SK-N-SH treated with all-trans-retinoic acid at 6 μM for 48 hours (cell line): Measurements from ENCODE around the gene OR2T11.
"Not testable (repeated sequence)": the region's sequence is repeated elsewhere in the genome, so short reads cannot be mapped to it uniquely, and the experiment has no call there.

Experiments used
- ATAC-seq: fragments of 200-7000 bp; cut with Tn5 transposase; 3 replicates; pipeline ENCODE4 v1.9.1; 2020; ENCODE audit warnings: mild to moderate bottlenecking, moderate library complexity
- ARNTL ChIP-seq: fragments of 450-650 bp; formaldehyde crosslinking; IDR thresholded peaks from 2 replicates; pipeline ENCODE4 v1.5.0; 2020; ENCODE audit warnings: low read depth, mild to moderate bottlenecking, moderate library complexity, borderline replicate concordance
- BACH2 ChIP-seq: fragments of 250-450 bp; sonication (Bioruptor Pico); IDR thresholded peaks from 2 replicates; pipeline ENCODE4 v1.9.0; 2021; ENCODE audit warnings: mild to moderate bottlenecking, borderline replicate concordance
- CSDC2 ChIP-seq: fragments of 250-450 bp; sonication (Bioruptor Pico); IDR thresholded peaks from 2 replicates; pipeline ENCODE4 v1.5.0; 2020; ENCODE audit warnings: mild to moderate bottlenecking, moderate library complexity
- ESRRG ChIP-seq: fragments of 250-450 bp; sonication (Bioruptor Pico); IDR thresholded peaks from 2 replicates; pipeline ENCODE4 v1.6.1; 2021; ENCODE audit warnings: mild to moderate bottlenecking
- GLIS3 ChIP-seq: fragments of 250-450 bp; sonication (Bioruptor Pico); IDR thresholded peaks from 2 replicates; pipeline ENCODE4 v1.5.0; 2020; ENCODE audit warnings: mild to moderate bottlenecking, moderate library complexity
- ISL1 ChIP-seq: fragments of 250-450 bp; sonication (Bioruptor Pico); IDR thresholded peaks from 2 replicates; pipeline ENCODE4 v2.1.2; 2022; ENCODE audit warnings: mild to moderate bottlenecking, moderate library complexity
- OSR1 ChIP-seq: fragments of 250-450 bp; sonication (Bioruptor Pico); IDR thresholded peaks from 2 replicates; pipeline ENCODE4 v1.8.0; 2022; ENCODE audit warnings: moderate library complexity, mild to moderate bottlenecking, inconsistent platforms
- PATZ1 ChIP-seq: fragments of 250-450 bp; sonication (Bioruptor Pico); IDR thresholded peaks from 2 replicates; pipeline ENCODE4 v1.8.0; 2020; ENCODE audit warnings: mild to moderate bottlenecking, moderate library complexity, borderline replicate concordance
- PPARA ChIP-seq: fragments of 250-450 bp; sonication (Bioruptor Pico); IDR thresholded peaks from 2 replicates; pipeline ENCODE4 v1.5.0; 2020; ENCODE audit warnings: mild to moderate bottlenecking, borderline replicate concordance
- RARB ChIP-seq: fragments of 250-450 bp; sonication (Bioruptor Pico); IDR thresholded peaks from 2 replicates; pipeline ENCODE4 v1.8.0; 2021; ENCODE audit warnings: mild to moderate bottlenecking, moderate library complexity
- SNAI2 ChIP-seq: fragments of 250-450 bp; sonication (Bioruptor Pico); IDR thresholded peaks from 2 replicates; pipeline ENCODE4 v1.5.0; 2020; ENCODE audit warnings: mild to moderate bottlenecking, moderate library complexity
- TCF4 ChIP-seq: fragments of 250-450 bp; sonication (Bioruptor Pico); IDR thresholded peaks from 2 replicates; pipeline ENCODE4 v1.8.0; 2021; ENCODE audit warnings: mild to moderate bottlenecking, moderate library complexity, borderline replicate concordance
- TSHZ2 ChIP-seq: fragments of 250-450 bp; sonication (Bioruptor Pico); IDR thresholded peaks from 2 replicates; pipeline ENCODE4 v1.5.0; 2020; ENCODE audit warnings: mild to moderate bottlenecking, moderate library complexity
- ZFP3 ChIP-seq: fragments of 250-450 bp; sonication (Bioruptor Pico); IDR thresholded peaks from 2 replicates; pipeline ENCODE4 v1.5.0; 2020; ENCODE audit warnings: mild to moderate bottlenecking, moderate library complexity
- ZFP30 ChIP-seq: fragments of 450-650 bp; formaldehyde crosslinking; IDR thresholded peaks from 2 replicates; pipeline ENCODE4 v1.5.0; 2022; ENCODE audit warnings: mild to moderate bottlenecking, moderate library complexity
- ZNF565 ChIP-seq: fragments of 450-650 bp; formaldehyde crosslinking; conservative IDR thresholded peaks from 2 replicates; pipeline ENCODE4 v1.5.0; 2020; ENCODE audit warnings: low read depth, mild to moderate bottlenecking, moderate library complexity
- ZNF70 ChIP-seq: fragments of 450-650 bp; formaldehyde crosslinking; IDR thresholded peaks from 2 replicates; pipeline ENCODE4 v1.5.0; 2020; ENCODE audit warnings: mild to moderate bottlenecking, moderate library complexity
- ZNF8 ChIP-seq: fragments of 450-650 bp; formaldehyde crosslinking; IDR thresholded peaks from 2 replicates; pipeline ENCODE4 v1.5.0; 2020; ENCODE audit warnings: mild to moderate bottlenecking, moderate library complexity
- TF ChIP-seq, protein P1 (sequence below): fragments of 250-450 bp; sonication (Bioruptor Pico); IDR thresholded peaks from 2 replicates; pipeline ENCODE4 v1.8.0; 2021; ENCODE audit warnings: low read depth, mild to moderate bottlenecking, moderate library complexity, borderline replicate concordance
- TF ChIP-seq, protein P2 (sequence below): fragments of 250-450 bp; sonication (Bioruptor Pico); IDR thresholded peaks from 2 replicates; pipeline ENCODE4 v1.5.1; 2021; ENCODE audit warnings: mild to moderate bottlenecking, moderate library complexity
- TF ChIP-seq, protein P3 (sequence below): fragments of 250-450 bp; sonication (Bioruptor Pico); IDR thresholded peaks from 2 replicates; pipeline ENCODE4 v1.5.1; 2020; ENCODE audit warnings: low read depth, mild to moderate bottlenecking, moderate library complexity

Gene OR2T11, protein sequence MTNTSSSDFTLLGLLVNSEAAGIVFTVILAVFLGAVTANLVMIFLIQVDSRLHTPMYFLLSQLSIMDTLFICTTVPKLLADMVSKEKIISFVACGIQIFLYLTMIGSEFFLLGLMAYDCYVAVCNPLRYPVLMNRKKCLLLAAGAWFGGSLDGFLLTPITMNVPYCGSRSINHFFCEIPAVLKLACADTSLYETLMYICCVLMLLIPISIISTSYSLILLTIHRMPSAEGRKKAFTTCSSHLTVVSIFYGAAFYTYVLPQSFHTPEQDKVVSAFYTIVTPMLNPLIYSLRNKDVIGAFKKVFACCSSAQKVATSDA

DNA sequence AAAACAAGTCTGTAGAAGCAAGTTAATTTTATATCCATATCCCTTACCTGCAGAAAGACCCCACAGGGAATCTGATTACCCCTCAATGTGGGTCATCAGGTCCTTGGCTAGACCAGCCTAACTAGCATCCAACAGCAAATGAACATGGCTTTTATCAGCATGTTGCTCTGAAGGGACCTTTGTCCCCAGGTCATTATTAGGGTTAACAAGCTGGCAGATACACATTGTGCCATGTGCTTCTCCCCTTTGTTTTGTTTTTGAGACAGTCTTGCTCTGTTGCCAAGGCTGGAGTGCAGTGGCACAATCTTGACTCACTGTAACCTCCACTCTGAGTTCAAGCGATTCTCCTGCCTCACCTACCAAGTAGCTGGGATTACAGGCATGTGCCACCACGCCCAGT lies at the start of gene OR2T11:
Gene OR2T11 (minus strand): TSS at position 101 of the 400 bp plus-strand sequence. CDS start 7,963 bp downstream, outside the sequence.
- ATAC-seq: not testable (repeated sequence)

GRCh38 chr1:248681651-248682050 lies 46.8 kb upstream of the OR2T11 start:
- ATAC-seq: no peak
- no peak for TF ChIP-seq BACH2 (CRISPR knock-in tag)
- TF ChIP-seq ESRRG: no peak
- no peak for TF ChIP-seq OSR1 (CRISPR knock-in tag)
- TF ChIP-seq, protein P1, sequence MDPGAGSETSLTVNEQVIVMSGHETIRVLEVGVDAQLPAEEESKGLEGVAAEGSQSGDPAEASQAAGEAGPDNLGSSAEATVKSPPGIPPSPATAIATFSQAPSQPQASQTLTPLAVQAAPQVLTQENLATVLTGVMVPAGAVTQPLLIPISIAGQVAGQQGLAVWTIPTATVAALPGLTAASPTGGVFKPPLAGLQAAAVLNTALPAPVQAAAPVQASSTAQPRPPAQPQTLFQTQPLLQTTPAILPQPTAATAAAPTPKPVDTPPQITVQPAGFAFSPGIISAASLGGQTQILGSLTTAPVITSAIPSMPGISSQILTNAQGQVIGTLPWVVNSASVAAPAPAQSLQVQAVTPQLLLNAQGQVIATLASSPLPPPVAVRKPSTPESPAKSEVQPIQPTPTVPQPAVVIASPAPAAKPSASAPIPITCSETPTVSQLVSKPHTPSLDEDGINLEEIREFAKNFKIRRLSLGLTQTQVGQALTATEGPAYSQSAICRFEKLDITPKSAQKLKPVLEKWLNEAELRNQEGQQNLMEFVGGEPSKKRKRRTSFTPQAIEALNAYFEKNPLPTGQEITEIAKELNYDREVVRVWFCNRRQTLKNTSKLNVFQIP (CRISPR knock-in tag): no peak
- TF ChIP-seq ZNF70 (CRISPR knock-in tag): no peak
- no peak for TF ChIP-seq ARNTL (CRISPR knock-in tag)
- no peak for TF ChIP-seq TSHZ2 (CRISPR knock-in tag)
- TF ChIP-seq SNAI2 (CRISPR knock-in tag): no peak
- TF ChIP-seq ZNF565 (CRISPR knock-in tag): no peak
- TF ChIP-seq, protein P2, sequence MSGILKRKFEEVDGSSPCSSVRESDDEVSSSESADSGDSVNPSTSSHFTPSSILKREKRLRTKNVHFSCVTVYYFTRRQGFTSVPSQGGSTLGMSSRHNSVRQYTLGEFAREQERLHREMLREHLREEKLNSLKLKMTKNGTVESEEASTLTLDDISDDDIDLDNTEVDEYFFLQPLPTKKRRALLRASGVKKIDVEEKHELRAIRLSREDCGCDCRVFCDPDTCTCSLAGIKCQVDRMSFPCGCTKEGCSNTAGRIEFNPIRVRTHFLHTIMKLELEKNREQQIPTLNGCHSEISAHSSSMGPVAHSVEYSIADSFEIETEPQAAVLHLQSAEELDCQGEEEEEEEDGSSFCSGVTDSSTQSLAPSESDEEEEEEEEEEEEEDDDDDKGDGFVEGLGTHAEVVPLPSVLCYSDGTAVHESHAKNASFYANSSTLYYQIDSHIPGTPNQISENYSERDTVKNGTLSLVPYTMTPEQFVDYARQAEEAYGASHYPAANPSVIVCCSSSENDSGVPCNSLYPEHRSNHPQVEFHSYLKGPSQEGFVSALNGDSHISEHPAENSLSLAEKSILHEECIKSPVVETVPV (CRISPR knock-in tag): no peak
- no peak for TF ChIP-seq CSDC2

DNA sequence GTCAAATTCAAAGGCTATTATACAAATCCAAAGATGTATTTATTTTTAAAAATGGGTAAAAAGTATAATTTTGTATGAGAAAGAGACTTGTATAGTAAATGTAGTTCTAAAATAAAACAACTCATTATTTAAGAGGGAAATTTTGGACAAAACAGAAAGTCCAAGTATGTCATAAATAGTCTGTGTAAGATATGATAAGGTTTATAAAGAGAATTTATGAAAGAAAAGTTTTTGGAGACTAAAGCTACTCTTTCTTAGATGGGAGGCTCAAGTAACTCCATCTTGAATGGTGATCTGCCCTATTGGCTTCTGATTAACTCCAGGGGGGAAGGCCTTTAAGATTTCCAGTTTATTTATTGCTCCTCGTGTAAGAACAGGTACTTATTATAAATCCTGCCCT lies 35.1 kb upstream of the OR2T11 start:
- no peak for ATAC-seq
- TF ChIP-seq ARNTL (CRISPR knock-in tag): no peak
- no peak for TF ChIP-seq RARB
- TF ChIP-seq GLIS3 (CRISPR knock-in tag): no peak
- TF ChIP-seq ZFP3 (CRISPR knock-in tag): no peak
- TF ChIP-seq ZNF8 (CRISPR knock-in tag): no peak
- no peak for TF ChIP-seq ESRRG
- no peak for TF ChIP-seq ZFP30 (CRISPR knock-in tag)
- no peak for TF ChIP-seq ZNF70 (CRISPR knock-in tag)
- TF ChIP-seq TCF4: no peak
- no peak for TF ChIP-seq PPARA (CRISPR knock-in tag)
- TF ChIP-seq, protein P2 (CRISPR knock-in tag): no peak
- no peak for TF ChIP-seq PATZ1 (CRISPR knock-in tag)
- no peak for TF ChIP-seq ZNF565 (CRISPR knock-in tag)
- TF ChIP-seq TSHZ2 (CRISPR knock-in tag): no peak
- TF ChIP-seq, protein P1 (CRISPR knock-in tag): no peak
- TF ChIP-seq, protein P3, sequence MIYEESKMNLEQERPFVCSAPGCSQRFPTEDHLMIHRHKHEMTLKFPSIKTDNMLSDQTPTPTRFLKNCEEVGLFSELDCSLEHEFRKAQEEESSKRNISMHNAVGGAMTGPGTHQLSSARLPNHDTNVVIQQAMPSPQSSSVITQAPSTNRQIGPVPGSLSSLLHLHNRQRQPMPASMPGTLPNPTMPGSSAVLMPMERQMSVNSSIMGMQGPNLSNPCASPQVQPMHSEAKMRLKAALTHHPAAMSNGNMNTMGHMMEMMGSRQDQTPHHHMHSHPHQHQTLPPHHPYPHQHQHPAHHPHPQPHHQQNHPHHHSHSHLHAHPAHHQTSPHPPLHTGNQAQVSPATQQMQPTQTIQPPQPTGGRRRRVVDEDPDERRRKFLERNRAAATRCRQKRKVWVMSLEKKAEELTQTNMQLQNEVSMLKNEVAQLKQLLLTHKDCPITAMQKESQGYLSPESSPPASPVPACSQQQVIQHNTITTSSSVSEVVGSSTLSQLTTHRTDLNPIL: no peak
- no peak for TF ChIP-seq BACH2 (CRISPR knock-in tag)
- TF ChIP-seq ISL1 (CRISPR knock-in tag): no peak
- TF ChIP-seq, all 23 proteins: peak for 0
